Inflammatory macrophage treated with lipopolysaccharide for 1 hour (primary cell): Measurements from ENCODE around the gene UBAC2.
A peak's percentile ranks its signal among the peaks of the same experiment; 100 is the strongest.
"Not testable (repeated sequence)": the region's sequence is repeated elsewhere in the genome, so short reads cannot be mapped to it uniquely, and the experiment has no call there.

Source experiments
- DNase-seq, 2 donors: peaks; one replicate each; pipeline ENCODE4 v3.0.0-alpha.2; 2020 to 2022

Gene UBAC2

DNA sequence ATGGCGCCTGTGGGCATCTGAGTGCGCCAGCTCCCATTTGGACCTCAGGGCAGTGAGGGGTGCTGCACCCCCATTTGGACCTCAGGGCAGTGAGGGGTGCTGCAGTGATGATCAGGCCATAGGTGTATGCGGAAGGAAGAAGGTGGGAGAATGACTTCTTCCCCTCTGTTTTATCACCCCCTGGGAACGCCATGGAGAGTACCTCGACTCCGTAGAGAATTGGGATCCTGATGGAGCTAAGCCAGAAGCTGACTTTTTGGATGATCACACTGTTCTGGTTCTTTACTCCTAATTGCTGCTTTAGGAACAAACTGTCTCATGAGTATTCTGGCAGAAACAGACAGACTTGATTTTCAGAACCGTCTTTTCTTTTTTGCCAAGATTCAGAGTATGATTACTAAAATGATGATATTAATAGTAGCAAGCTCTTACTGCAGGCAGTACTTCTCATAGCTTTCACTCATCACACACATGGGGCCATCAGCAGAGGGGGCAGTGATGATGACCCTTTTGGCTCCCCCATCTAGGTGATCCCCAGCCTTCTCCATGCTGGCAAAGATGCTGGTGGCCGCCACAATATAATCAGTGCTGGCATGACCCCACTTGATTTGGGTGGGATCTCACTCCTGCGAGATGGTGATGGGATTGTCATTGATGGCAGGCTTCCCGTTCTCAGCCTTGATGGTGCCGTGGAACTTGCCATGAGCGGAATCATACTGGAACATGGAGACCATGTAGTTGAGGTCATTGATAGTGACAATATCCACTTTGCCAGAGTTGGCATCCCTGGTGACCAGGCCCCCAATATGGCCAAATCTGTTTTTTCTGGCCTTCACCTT is 10.3 kb upstream of the UBAC2 start:
- DNase-seq, result no peak

DNA sequence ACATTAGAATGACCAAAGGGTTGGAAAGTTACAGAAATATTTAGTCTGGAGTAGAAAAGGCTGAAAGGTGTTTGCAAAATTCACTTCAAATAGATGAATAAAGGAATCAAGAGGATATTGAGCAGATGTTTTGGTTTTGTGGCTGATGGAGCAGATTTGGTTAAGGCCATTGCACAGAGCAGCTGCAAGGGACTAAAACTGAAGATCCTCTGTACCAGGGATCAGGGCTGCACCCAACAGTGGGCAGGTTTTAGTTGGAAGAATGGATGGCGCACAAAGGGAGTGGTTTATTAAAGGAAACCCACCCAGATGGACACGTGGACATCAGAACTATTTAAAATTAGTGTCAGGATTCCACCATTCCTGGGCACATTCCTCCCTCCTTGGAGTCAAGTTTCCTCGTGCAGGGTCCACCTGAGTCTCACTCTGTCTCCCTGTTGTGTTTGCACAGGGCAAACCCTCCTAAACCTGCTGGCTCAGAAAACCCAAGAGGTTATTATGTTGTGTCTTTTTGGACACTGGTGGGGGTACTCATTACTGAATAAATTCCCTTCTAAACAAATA is 9.2 kb upstream of the UBAC2 start:
- DNase-seq, result no peak

- no peak for DNase-seq
These were observed 8.7 kb upstream of the UBAC2 start for GRCh38 chr13:99191900-99192399.

- no peak for DNase-seq
These were observed 8.2 kb upstream of the UBAC2 start for GRCh38 chr13:99192480-99192879.

GRCh38 chr13:99193152-99193551 is 7.5 kb upstream of the UBAC2 start:
- no peak for DNase-seq

- DNase-seq, result no peak
These were observed 4.1 kb upstream of the UBAC2 start for GRCh38 chr13:99196466-99197116.

DNA sequence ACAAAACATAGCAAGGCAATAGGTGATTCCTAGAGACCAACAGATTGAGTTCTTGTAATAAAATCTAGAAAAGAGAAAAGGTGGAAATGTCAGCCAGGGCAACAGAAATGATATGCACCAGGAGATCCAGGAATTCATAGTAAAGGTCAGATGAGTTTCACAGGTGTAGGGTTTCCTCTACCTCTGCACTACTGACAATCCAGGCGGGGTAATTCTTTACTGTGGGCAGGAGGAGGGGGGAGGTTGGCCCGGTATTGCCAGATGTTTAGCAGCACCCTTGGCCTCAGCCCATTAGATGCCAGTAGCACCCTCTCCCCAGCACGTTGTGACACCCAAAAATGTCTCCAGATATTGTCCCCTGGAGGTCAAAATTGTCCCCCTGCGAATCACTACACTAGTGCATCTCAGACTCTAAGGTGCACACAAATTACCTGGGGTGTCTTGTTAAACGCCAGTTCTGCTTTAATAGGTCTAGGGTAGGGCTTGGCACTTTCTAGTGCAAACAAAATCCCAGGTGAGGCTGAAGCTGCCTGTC is 3.5 kb upstream of the UBAC2 start:
- no peak for DNase-seq

DNA sequence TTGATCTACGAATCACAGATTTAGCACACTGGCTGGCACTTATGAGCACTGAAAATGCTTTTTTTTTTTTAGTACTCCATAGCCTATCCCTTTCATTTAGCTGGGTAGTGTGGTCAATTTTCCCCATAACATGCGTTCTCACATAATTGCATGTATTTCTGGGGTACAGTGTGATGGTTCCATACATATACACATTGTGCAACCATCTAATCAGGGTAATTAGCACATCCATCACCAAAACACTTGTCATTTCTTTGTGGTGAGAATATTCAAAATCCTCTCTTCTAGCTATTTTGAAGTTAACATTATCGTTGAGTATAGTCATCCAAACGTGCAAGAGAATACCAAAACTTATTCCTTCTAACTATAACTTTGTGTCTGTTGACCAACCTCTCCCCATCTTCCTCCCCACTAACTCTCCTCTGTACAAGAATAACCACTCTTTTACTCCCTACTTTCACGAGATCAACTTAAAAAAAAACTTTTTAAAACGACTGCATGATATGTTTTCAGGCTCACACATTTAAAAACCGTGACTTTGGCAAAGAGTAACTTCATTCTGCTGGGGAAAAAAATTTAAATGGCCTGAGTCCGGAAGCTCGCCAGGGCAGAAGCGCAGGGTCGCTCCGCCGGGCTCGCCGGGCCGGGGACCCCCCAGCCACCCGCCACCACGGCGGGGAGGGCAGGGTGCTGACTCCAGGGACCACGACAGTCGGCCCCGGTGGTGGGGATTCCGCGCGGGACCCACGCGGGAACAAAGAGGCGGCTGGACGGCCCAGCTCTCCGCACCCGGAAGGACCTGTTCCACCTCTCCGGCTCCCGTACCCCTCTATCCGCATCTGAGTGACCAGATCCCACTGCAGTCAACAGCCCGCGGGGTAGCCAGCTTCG is 868 bp upstream of the UBAC2 start:
- no peak for DNase-seq

GRCh38 chr13:99203601-99204579 is 3.2 kb downstream of the UBAC2 start:
- peak in 1 of 2 donors; percentile 42 for DNase-seq

DNA sequence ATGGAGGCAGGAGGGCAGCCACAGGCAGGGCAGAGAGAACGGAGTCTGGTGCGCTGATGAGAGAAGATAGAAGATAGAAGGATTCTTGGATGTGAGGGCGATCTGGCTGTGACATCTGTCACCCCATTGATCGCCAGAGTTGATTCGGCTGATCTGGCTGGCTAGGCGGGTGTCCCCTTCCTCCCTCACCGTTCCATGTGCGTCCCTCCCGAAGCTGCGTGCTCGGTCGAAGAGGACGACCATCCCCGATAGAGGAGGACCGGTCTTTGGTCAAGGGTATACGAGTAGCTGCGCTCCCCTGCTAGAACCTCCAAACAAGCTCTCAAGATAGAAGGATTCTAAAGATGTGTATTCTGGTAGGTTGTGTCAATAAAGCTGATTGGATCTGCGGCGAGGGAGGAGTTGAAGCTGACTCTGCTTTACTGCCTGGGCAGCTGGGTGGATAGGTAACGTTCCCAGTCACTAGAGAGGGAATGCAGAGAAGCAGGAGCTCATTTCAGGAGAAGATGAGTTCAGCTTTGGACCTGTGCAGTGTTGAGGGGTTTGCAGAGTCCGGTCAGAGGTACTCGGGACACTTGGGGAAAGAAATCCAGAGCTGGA is 5.1 kb downstream of the UBAC2 start:
- DNase-seq, result no peak

DNA sequence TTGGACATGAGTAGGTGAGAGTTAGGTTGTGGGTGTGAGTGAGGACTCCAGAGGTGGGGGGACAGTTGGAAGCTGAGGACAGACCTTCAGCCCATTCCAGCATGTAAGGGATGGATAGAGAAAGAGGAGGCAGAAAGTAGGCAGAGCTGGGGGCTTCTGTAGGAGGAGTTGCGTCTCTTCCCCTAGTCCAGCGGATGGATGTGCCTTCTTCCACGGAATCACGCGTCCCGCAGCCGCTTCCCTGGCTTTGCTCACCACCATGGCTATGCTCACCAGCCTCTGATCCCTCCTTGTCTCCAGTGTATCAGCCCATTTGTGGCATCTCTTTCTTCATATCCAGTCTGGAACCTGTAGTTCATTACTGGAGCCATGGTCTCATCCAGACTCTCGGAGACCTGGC is 5.6 kb downstream of the UBAC2 start:
- no peak for DNase-seq

DNA sequence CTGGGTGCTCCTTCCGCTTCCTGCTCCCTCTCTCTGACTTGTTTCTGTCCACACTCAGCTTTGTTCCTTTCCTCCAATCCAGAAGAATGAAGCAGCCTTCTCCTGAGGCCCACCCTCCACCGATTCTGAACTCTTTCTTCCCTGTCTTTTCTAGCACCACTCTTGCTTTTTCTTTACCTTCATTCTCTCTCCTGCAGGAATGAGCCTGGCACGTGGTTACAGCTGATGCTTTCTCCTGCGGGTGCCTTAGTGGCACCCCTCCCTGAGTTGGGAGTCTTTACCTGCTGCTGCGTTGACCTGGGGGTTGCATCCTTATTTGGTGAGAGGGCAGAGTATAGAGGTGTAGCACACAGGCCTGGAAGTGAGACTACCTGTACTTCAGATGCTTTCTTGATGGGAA is 6.2 kb downstream of the UBAC2 start:
- no peak for DNase-seq

GRCh38 chr13:99207511-99207910 is 6.9 kb downstream of the UBAC2 start:
- DNase-seq, result no peak

GRCh38 chr13:99208185-99208584 is 7.5 kb downstream of the UBAC2 start:
- DNase-seq, result no peak

DNA sequence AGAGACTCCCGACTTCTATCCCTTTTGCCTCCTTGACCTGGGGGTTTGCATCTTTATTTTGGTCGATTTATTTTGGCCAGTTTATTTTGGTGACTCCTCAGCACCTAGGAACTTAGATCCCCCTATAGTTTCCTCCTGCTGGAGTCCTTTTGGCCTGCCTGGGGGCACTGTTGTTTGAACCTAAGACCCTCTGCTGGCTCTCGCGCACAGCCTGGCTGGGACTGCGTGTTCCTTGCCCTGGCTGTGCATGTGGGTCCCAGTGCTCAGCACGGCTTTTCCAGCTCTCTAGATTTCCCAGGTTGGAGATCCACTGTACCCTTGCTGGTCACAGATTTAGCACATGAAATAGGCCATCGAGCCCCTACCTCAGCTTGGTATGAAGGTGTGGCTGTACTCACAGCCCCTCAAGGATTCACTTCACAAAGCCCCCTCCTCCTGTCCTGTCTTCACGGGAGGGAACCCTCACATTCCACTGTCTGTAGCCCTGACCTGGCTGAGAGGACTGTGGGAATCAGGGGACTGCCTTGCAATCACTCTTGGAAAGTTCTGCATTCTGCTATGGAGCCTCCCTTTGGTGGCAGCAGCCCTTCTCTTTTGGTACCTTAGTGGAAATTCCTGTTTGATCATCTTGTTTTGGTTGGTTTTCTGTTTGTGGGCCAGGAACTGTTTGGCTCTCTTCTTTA is 8.3 kb downstream of the UBAC2 start:
- DNase-seq, result no peak

GRCh38 chr13:99210627-99211026 is 10.0 kb downstream of the UBAC2 start:
- DNase-seq, result not testable (repeated sequence)

GRCh38 chr13:99211421-99212035 is 10.9 kb downstream of the UBAC2 start:
- DNase-seq, result no peak

- DNase-seq, result no peak
These were observed 13.6 kb downstream of the UBAC2 start for GRCh38 chr13:99214232-99214631.

DNA sequence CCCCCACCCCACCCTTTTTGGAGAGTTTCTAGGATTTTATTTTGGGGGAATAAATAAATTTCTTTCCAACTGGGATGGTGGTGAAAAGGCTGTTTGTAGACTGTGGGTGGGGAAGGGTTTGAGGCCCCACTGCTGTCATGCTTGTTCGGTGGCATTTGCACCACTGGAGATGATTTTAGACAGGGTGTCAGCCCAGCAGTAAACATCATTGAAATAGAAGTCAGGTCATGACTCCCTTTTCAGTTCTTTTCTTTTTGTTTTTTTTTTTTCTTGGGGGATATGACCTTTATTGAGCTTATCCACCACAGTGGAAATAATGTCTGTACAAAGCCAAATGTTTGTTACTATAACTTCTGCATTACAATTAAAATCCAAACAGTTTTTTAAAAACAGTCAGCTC is 14.1 kb downstream of the UBAC2 start:
- DNase-seq, result no peak
